ENCODE data around the gene ZNF839.

DNA sequence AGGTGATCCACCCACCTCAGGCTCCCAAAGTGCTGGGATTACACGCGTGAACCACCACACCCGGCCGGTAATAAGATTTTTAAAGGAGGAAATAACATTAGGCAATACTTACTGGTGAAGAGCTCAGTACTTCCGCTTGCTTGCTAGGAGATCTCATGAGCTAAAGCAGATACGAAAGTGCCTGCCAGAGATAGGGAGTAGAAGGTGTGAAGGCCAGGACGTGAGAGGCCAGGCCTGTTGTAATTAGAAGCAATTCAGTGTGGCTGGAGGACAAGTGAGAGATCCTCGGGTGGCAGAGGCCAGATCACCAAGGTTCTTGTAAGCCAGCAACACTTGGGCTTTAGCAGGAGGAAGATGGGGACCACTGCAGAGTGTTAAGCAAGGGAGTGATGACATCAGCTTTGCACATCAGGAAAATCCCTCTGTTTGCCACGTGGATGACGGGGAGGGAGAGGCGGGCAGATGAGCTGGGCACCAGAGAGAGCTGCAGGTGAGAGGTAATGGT lies 50.8 kb downstream of the ZNF839 start:
- TF ChIP-seq, protein P1, sequence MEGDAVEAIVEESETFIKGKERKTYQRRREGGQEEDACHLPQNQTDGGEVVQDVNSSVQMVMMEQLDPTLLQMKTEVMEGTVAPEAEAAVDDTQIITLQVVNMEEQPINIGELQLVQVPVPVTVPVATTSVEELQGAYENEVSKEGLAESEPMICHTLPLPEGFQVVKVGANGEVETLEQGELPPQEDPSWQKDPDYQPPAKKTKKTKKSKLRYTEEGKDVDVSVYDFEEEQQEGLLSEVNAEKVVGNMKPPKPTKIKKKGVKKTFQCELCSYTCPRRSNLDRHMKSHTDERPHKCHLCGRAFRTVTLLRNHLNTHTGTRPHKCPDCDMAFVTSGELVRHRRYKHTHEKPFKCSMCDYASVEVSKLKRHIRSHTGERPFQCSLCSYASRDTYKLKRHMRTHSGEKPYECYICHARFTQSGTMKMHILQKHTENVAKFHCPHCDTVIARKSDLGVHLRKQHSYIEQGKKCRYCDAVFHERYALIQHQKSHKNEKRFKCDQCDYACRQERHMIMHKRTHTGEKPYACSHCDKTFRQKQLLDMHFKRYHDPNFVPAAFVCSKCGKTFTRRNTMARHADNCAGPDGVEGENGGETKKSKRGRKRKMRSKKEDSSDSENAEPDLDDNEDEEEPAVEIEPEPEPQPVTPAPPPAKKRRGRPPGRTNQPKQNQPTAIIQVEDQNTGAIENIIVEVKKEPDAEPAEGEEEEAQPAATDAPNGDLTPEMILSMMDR (conservative IDR thresholded peaks at IDR 0.05; ENCODE audit: low read length): no peak
- no peak for TF ChIP-seq EZH2phosphoT487 (IDR thresholded peaks at IDR 0.05; ENCODE audit: borderline replicate concordance, low read depth, low read length)
